Common myeloid progenitor, CD34-positive (primary cell): ENCODE measurements around the gene HS6ST1.
"Not testable (repeated sequence)": the region's sequence is repeated elsewhere in the genome, so short reads cannot be mapped to it uniquely, and the experiment has no call there.

Experiments used
- CTCF ChIA-PET: fragments of 350-600 bp; sonication (Branson Sonifier 250); formaldehyde crosslinking; loops from one replicate; lab custom pipeline; 2021; ENCODE audit warnings: antibody characterized with exemption; lab: Charles Lee
- POLR2A ChIA-PET: fragments of 350-600 bp; sonication (Branson Sonifier 250); formaldehyde crosslinking; loops from one replicate; lab custom pipeline; 2021; ENCODE audit warnings: antibody characterized with exemption; lab: Charles Lee
- DNase-seq, 3 donors: peaks; one replicate each; pipeline versions ENCODE4 v3.0.0 to v3.0.0-alpha.2; 2013
- H3K27ac ChIP-seq, 2 experiments: 1 replicate in 1 of 2; 2 replicates in 1 of 2; pipeline ENCODE4 v1.7.0; 2013; ENCODE audit warnings: inconsistent platforms in 2 of 2, low read length in 2 of 2, mild to moderate bottlenecking in 2 of 2, low read depth in 1 of 2, moderate library complexity in 1 of 2; ENCODE audit not compliant: severe bottlenecking in 2 of 2, insufficient read depth in 1 of 2, poor library complexity in 1 of 2
- H3K27me3 ChIP-seq, 5 experiments: replicated peaks in 2 of 5; 1 replicate in 3 of 5; 2 replicates in 2 of 5; pipeline versions ENCODE4 v1.6.1 to v1.7.0; 2013; ENCODE audit warnings: low read length in 4 of 5, mild to moderate bottlenecking in 2 of 5, moderate library complexity in 2 of 5, inconsistent platforms in 1 of 5; ENCODE audit not compliant: insufficient read depth in 5 of 5, control insufficient read depth in 4 of 5
- H3K36me3 ChIP-seq, 4 experiments: 1 replicate in 2 of 4; 2 replicates in 2 of 4; pipeline versions ENCODE4 v1.6.1 to v1.7.0; 2013; ENCODE audit warnings: low read length in 3 of 4, control low read depth in 1 of 4, mild to moderate bottlenecking in 1 of 4; ENCODE audit not compliant: control insufficient read depth in 4 of 4, insufficient read depth in 4 of 4
- H3K4me1 ChIP-seq, 4 experiments: 1 replicate in 3 of 4; 2 replicates in 1 of 4; pipeline versions ENCODE4 v1.6.1 to v1.7.1; 2013; ENCODE audit warnings: low read length in 3 of 4, mild to moderate bottlenecking in 3 of 4, control low read depth in 1 of 4, inconsistent platforms in 1 of 4, moderate library complexity in 1 of 4; ENCODE audit not compliant: control insufficient read depth in 4 of 4, insufficient read depth in 4 of 4; ENCODE audit errors: control extremely low read depth in 1 of 4
- H3K4me3 ChIP-seq, 7 experiments: 1 replicate in 4 of 7; 2 replicates in 3 of 7; pipeline versions ENCODE4 v1.5.1 to v1.7.0; 2013; ENCODE audit warnings: mild to moderate bottlenecking in 7 of 7, low read length in 6 of 7, moderate library complexity in 6 of 7, inconsistent platforms in 2 of 7, low read depth in 2 of 7, control low read depth in 1 of 7; ENCODE audit not compliant: insufficient read depth in 4 of 7, control insufficient read depth in 1 of 7; ENCODE audit errors: extremely low read depth in 1 of 7
- H3K9me3 ChIP-seq, 5 experiments: 1 replicate in 4 of 5; 2 replicates in 1 of 5; pipeline versions ENCODE4 v1.6.1 to v1.7.1; 2013; ENCODE audit warnings: low read length in 4 of 5, mild to moderate bottlenecking in 2 of 5, inconsistent platforms in 1 of 5, low read depth in 1 of 5, moderate library complexity in 1 of 5; ENCODE audit not compliant: control insufficient read depth in 4 of 5, insufficient read depth in 2 of 5; ENCODE audit errors: control extremely low read depth in 1 of 5
- WGBS: methylation state at CpG from one replicate; pipeline ENCODE4 v1.1.5; 2013; ENCODE audit not compliant: insufficient coverage; 5-methylcytosine and 5-hydroxymethylcytosine counted together

Gene HS6ST1

GRCh38 chr2:128320906-128321771 lies 2.5 kb upstream of the HS6ST1 start:
- no peak for DNase-seq
- POLR2A ChIA-PET = interaction anchor here (1.0 kb wide), 1 partner anchor 41 kb away, joined by 4 read pairs; no protein-coding TSS in a partner anchor
- H3K4me3 ChIP-seq = peak overlapping the region in 3 of 7 experiments; percentile 8 to 71 (median 52)

GRCh38 chr2:128320192-128320905 lies 1.7 kb upstream of the HS6ST1 start:
- Histone ChIP-seq H3K27ac (no peak overlapping the region), H3K4me1 (peaks cover 0 to 69% (median 56%) of the 10 kb centered on the region in 4 experiments), H3K4me3 (no peak overlapping the region), H3K36me3 (peaks cover 0 to 16% (median 4%) of the 10 kb centered on the region in 4 experiments), H3K9me3 (no peaks in the 10 kb centered on the region), H3K27me3 (no peaks in the 10 kb centered on the region)
- ChIA-PET POLR2A (no interaction called here), CTCF (interaction anchor here (0.6 to 1.9 kb wide), 10 partner anchors 9 to 1433 kb away, joined by 3 to 6 read pairs (median 3); no protein-coding TSS in a partner anchor)
- 85% methylated on average over 10 of the region's 11 CpGs for WGBS
- peak in 2 of 3 donors; percentile 53 to 77 for DNase-seq

More at GRCh38 chr2:128320906-128321771, 2.5 kb upstream of the HS6ST1 start:
- CTCF ChIA-PET = interaction anchor here (0.6 to 1.9 kb wide), 9 partner anchors 10 to 435 kb away, joined by 3 to 6 read pairs (median 3); no protein-coding TSS in a partner anchor
- 91% methylated on average over 22 of the region's 23 CpGs for WGBS
- Histone ChIP-seq H3K27me3 (no peaks in the 10 kb centered on the region), H3K36me3 (peaks cover 0 to 8% (median 0%) of the 10 kb centered on the region in 4 experiments), H3K9me3 (no peaks in the 10 kb centered on the region), H3K4me1 (peaks cover 0 to 61% (median 48%) of the 10 kb centered on the region in 4 experiments), H3K27ac (no peak overlapping the region)

DNA sequence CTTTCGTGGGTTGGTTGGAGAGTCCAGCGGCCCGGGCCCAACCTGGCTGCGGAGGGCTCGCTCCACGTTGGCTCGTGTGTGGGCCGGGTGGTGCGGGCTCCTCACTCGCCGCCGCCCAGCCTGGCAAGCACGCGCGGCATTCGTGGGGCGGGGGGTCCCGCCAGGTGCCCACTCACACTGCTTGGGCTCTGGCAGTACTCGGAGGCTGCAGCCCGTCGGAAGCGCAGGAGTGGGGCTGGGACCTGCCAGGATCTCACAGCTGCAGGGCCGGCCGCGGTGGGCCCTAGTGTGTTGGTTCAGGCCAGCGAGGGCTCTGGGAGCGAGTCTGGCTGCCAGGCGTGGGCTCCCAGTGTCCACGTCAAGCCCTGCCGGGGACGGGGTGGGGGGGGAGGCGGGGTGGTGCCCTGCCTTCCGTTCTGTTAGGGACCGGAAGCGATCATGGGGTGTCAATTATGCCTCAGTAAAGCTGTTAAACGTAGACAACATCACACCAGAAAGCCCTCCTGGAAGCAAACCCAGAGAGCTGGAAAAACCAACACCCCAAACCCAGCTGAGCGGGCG lies 1.0 kb upstream of the HS6ST1 start:
- ChIA-PET POLR2A (no interaction called here), CTCF (interaction anchor here (1.1 to 1.8 kb wide), 4 partner anchors 37 to 415 kb away, joined by 3 to 4 read pairs (median 4); no protein-coding TSS in a partner anchor)

GRCh38 chr2:128318245-128318644 lies 423 bp downstream of the HS6ST1 start:
- H3K4me1 ChIP-seq = peaks cover 0 to 84% (median 65%) of the 10 kb centered on the region in 4 experiments
- CTCF ChIA-PET = interaction anchor here (1.2 to 1.3 kb wide), 2 partner anchors 9 to 30 kb away, joined by 3 read pairs; no protein-coding TSS in a partner anchor
- POLR2A ChIA-PET, H3K27ac ChIP-seq, H3K9me3 ChIP-seq, H3K27me3 ChIP-seq: not testable (repeated sequence)
- peak overlapping the region in 6 of 7 experiments; percentile 37 to 94 (median 60) for H3K4me3 ChIP-seq
- peak in 2 of 3 donors; percentile 47 to 60 for DNase-seq
- H3K36me3 ChIP-seq = peaks cover 0 to 37% (median 15%) of the 10 kb centered on the region in 4 experiments
- 0% methylated on average over 17 of the region's 55 CpGs for WGBS

More for the DNA sequence above, 1.0 kb upstream of the HS6ST1 start:
- Histone ChIP-seq H3K4me3 (peak overlapping the region in 3 of 7 experiments; percentile 68 to 82 (median 74)), H3K36me3 (peaks cover 0 to 23% (median 8%) of the 10 kb centered on the region in 4 experiments), H3K27ac (no peak overlapping the region), H3K9me3 (no peaks in the 10 kb centered on the region), H3K4me1 (peaks cover 0 to 75% (median 61%) of the 10 kb centered on the region in 4 experiments), H3K27me3 (no peaks in the 10 kb centered on the region)
- peak in 1 of 3 donors; percentile 17 for DNase-seq
- WGBS = 75% methylated on average over 31 of the region's 38 CpGs

GRCh38 chr2:128317899-128318225 lies 806 bp downstream of the HS6ST1 start:
- H3K9me3 ChIP-seq, POLR2A ChIA-PET, H3K27ac ChIP-seq, H3K27me3 ChIP-seq, DNase-seq: not testable (repeated sequence)
- WGBS = 0% methylated on average over 8 of the region's 40 CpGs
- H3K36me3 ChIP-seq = peaks cover 0 to 40% (median 15%) of the 10 kb centered on the region in 4 experiments
- CTCF ChIA-PET = interaction anchor here (1.1 to 1.7 kb wide), 5 partner anchors 9 to 84 kb away, joined by 3 to 6 read pairs (median 3); no protein-coding TSS in a partner anchor
- H3K4me3 ChIP-seq = peak overlapping the region; percentile 62 to 94 (median 80)
- peaks cover 0 to 83% (median 65%) of the 10 kb centered on the region in 4 experiments for H3K4me1 ChIP-seq

- H3K4me1 ChIP-seq = peaks cover 0 to 78% (median 60%) of the 10 kb centered on the region in 4 experiments
- H3K4me3 ChIP-seq = peak overlapping the region; percentile 62 to 94 (median 80)
- peak; percentile 31 to 76 (median 64) for DNase-seq
- ChIA-PET POLR2A (interaction anchor here (1.1 kb wide), 1 partner anchor 417 kb away, joined by 3 read pairs; no protein-coding TSS in a partner anchor), CTCF (interaction anchor here (1.0 to 3.0 kb wide), 10 partner anchors 8 to 419 kb away, joined by 3 to 15 read pairs (median 4); no protein-coding TSS in a partner anchor)
- no peaks in the 10 kb centered on the region for H3K27me3 ChIP-seq
- WGBS = under 1% methylated on average over 33 of the region's 35 CpGs
- peaks cover 0 to 45% (median 15%) of the 10 kb centered on the region in 4 experiments for H3K36me3 ChIP-seq
- H3K27ac ChIP-seq = no peak overlapping the region
- H3K9me3 ChIP-seq = no peaks in the 10 kb centered on the region
These were observed 1.3 kb downstream of the HS6ST1 start for GRCh38 chr2:128317181-128317898.
